Neural progenitor cell (in vitro differentiated cells): ENCODE data around the gene CNN1. TPM values are rescaled to one million over a fixed set of nuclear protein-coding genes. Genes with fewer than 3 reads are reported as not detected.

Experiments used
- DNase-seq: peaks from one replicate; pipeline ENCODE4 v3.0.0-alpha.2; 2016; ENCODE audit warnings: low spot score
- H2AFZ ChIP-seq: fragments of 200-600 bp; sonication (generic); replicated peaks from 2 replicates; pipeline ENCODE4 v1.6.1; 2016; ENCODE audit warnings: antibody characterized with exemption
- H3F3A ChIP-seq: fragments of 200-600 bp; sonication (generic); 2 replicates; pipeline ENCODE4 v1.6.1; 2016; ENCODE audit warnings: antibody characterized with exemption, low read depth
- H3K27ac ChIP-seq: fragments of 200-600 bp; sonication (generic); 2 replicates; pipeline ENCODE4 v1.5.1; 2016; ENCODE audit warnings: mild to moderate bottlenecking
- H3K27me3 ChIP-seq: fragments of 200-600 bp; sonication (generic); 2 replicates; pipeline ENCODE4 v1.6.1; 2016; ENCODE audit warnings: mild to moderate bottlenecking, moderate library complexity
- H3K36me3 ChIP-seq: fragments of 200-600 bp; sonication (generic); 2 replicates; pipeline ENCODE4 v1.5.1; 2016
- H3K4me1 ChIP-seq: fragments of 200-600 bp; sonication (generic); 2 replicates; pipeline ENCODE4 v1.6.1; 2016; ENCODE audit warnings: mixed run types
- H3K4me2 ChIP-seq: fragments of 200-600 bp; sonication (generic); 2 replicates; pipeline ENCODE4 v1.6.1; 2016
- H3K4me3 ChIP-seq: fragments of 200-600 bp; sonication (generic); 2 replicates; pipeline ENCODE4 v1.5.1; 2016
- H3K79me2 ChIP-seq: fragments of 200-600 bp; sonication (generic); 2 replicates; pipeline ENCODE4 v1.6.1; 2016; ENCODE audit warnings: low read depth
- H3K9ac ChIP-seq: fragments of 200-600 bp; sonication (generic); 2 replicates; pipeline ENCODE4 v1.6.1; 2016
- H3K9me3 ChIP-seq: fragments of 200-600 bp; sonication (generic); 2 replicates; pipeline ENCODE4 v1.5.1; 2016; ENCODE audit warnings: low read depth
- H4K20me1 ChIP-seq: fragments of 200-600 bp; sonication (generic); 2 replicates; pipeline ENCODE4 v1.6.1; 2016; ENCODE audit warnings: low read depth
- H3K27ac Mint-ChIP-seq: 3 replicates; pipeline ENCODE4 v1.8.0; 2021; ENCODE audit warnings: mixed read lengths
- H3K27me3 Mint-ChIP-seq: 2 replicates; pipeline ENCODE4 v1.8.0; 2022; ENCODE audit warnings: low read depth, mild to moderate bottlenecking, inconsistent platforms, moderate library complexity, mixed read lengths; ENCODE audit not compliant: insufficient read depth
- H3K36me3 Mint-ChIP-seq: 3 replicates; pipeline ENCODE4 v1.8.0; 2021; ENCODE audit warnings: mixed read lengths
- H3K4me1 Mint-ChIP-seq: 3 replicates; pipeline ENCODE4 v1.8.0; 2021; ENCODE audit warnings: mixed read lengths
- H3K4me3 Mint-ChIP-seq: 3 replicates; pipeline ENCODE4 v1.8.0; 2021; ENCODE audit warnings: mild to moderate bottlenecking, moderate library complexity, mixed read lengths
- H3K9me3 Mint-ChIP-seq: 3 replicates; pipeline ENCODE4 v1.8.0; 2020; ENCODE audit warnings: mixed read lengths
- EZH2 ChIP-seq: fragments of 200-600 bp; sonication (generic); IDR thresholded peaks from 2 replicates; pipeline ENCODE4 v1.6.1; 2017; ENCODE audit warnings: antibody characterized with exemption, mild to moderate bottlenecking, moderate library complexity
- EZH2phosphoT487 ChIP-seq: fragments of 200-600 bp; sonication (generic); IDR thresholded peaks from 2 replicates; pipeline ENCODE4 v1.6.1; 2017; ENCODE audit warnings: antibody characterized with exemption
- total RNA-seq: library from RNA; depleted of rRNA; stranded (reverse); fragments of >200 nt; gene quantifications from 2 replicates; pipeline ENCODE4 v1.2.3, GENCODE V29; 2015; ENCODE audit warnings: low replicate concordance
- TF ChIP-seq, protein P1 (sequence below): fragments of 200-600 bp; sonication (generic); IDR thresholded peaks from 2 replicates; pipeline ENCODE4 v1.5.1; 2017; ENCODE audit warnings: antibody characterized with exemption, mild to moderate bottlenecking

CNN1 gene
- total RNA-seq, 1 donor from 2014 or later: 7.0 TPM

DNA sequence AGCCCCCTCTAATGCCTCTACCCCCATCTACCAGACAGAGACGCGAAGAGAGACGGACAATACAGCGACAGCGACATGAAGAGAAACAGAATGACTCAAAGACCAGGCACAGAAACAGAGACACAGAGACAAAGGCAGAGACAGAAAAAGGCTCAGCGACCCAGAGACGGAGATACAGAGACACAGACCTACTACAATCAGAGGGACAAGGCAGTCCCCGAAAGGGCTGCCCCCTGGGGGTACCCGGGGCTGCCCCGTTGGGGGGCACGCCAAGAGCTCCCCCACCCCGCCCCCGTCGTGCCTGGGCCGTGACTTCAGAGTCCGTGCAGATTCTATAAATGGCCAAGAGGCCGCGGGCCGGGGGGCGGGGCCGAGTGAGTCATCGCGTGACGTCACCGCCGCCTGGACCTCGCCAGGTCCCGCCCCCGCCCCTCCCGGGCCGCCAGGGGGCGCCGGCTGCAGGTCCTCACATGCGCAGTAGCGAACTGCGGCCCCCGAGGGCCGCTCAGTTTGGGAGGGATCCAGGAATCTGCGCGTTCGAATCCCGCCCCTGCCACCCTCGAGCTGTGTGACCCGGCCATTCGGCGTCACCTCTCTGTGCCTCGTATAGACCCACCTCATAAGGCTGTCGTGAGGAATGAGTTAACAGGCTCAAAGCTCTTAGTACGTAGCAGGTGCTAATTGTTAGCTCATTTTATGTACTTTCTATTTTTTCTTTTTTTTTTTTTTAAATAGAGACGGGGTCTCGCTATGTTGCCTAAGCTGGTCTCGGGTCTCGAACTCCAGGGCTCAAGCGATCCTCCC, 2.7 kb upstream of the CNN1 start:
- Mint-ChIP-seq H3K36me3 (no peaks in the 10 kb centered on the region), H3K9me3 (no peaks in the 10 kb centered on the region), H3K27me3 (peaks cover 19% of the 10 kb centered on the region), H3K27ac (peak overlapping the region; percentile 88), H3K4me1 (peaks cover 17% of the 10 kb centered on the region), H3K4me3 (peak overlapping the region; percentile 82)
- H4K20me1 ChIP-seq: no peaks in the 10 kb centered on the region
- H3K9ac ChIP-seq: no peak overlapping the region
- peaks cover 19% of the 10 kb centered on the region for H3F3A ChIP-seq
- H3K9me3 ChIP-seq: no peaks in the 10 kb centered on the region
- H3K4me1 ChIP-seq: peaks cover 19% of the 10 kb centered on the region
- H2AFZ ChIP-seq: peak overlapping the region; percentile 53
- peaks cover 12% of the 10 kb centered on the region for H3K27me3 ChIP-seq
- H3K27ac ChIP-seq: no peak overlapping the region
- TF ChIP-seq EZH2phosphoT487 (no peak), EZH2 (no peak)
- TF ChIP-seq, protein P1, sequence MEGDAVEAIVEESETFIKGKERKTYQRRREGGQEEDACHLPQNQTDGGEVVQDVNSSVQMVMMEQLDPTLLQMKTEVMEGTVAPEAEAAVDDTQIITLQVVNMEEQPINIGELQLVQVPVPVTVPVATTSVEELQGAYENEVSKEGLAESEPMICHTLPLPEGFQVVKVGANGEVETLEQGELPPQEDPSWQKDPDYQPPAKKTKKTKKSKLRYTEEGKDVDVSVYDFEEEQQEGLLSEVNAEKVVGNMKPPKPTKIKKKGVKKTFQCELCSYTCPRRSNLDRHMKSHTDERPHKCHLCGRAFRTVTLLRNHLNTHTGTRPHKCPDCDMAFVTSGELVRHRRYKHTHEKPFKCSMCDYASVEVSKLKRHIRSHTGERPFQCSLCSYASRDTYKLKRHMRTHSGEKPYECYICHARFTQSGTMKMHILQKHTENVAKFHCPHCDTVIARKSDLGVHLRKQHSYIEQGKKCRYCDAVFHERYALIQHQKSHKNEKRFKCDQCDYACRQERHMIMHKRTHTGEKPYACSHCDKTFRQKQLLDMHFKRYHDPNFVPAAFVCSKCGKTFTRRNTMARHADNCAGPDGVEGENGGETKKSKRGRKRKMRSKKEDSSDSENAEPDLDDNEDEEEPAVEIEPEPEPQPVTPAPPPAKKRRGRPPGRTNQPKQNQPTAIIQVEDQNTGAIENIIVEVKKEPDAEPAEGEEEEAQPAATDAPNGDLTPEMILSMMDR: peak; percentile 94
- H3K36me3 ChIP-seq: no peaks in the 10 kb centered on the region
- H3K79me2 ChIP-seq: no peaks in the 10 kb centered on the region
- H3K4me2 ChIP-seq: peak overlapping the region; percentile 71
- peak overlapping the region; percentile 46 for H3K4me3 ChIP-seq
- DNase-seq: peak; percentile 97

DNA sequence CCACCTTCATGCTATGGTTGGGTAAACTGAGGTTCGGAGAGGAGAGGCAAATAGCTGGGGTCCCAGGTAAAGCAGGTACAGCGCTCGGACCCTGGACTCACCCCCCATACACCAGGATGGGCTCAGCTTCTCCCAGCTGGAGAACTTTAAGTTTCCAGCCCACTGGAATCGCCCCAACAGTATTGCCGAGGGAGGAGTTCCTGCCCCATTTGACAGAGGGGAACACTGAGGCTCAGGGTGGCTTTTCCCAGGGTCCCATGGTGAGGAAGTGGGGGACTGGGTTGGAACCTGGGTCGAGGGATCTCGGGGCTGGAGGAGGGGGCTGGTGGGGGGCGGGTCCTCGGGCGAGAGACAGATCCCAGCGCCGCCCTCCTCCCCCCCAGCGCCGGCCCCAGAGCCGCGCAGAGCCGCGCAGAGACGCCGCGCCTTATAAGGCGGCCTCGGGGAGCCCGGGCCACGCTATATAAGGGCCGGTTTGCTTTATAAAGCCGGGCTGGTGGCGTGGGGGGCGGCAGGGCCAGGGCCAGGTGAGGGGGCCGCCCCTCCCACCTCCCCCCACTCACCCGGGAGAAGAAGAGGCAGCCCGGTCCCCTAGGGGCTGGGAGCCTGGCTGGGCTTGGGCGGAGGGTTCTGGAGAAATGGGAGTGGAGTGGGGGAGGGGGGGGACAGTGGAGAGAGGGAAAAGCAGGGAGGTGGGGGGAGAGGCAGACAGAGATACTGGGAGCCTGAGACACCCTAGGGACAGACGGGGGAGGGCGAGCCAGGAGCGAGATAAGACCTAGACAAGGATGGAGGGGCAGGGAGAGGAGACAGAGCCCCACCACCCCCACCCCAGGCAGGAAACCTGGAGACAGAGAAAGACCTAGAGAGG, 1.1 kb downstream of the CNN1 start:
- Mint-ChIP-seq H3K27me3 (peaks cover 11% of the 10 kb centered on the region), H3K4me3 (peak overlapping the region; percentile 71), H3K4me1 (peaks cover 17% of the 10 kb centered on the region), H3K36me3 (no peaks in the 10 kb centered on the region), H3K9me3 (no peaks in the 10 kb centered on the region), H3K27ac (peak overlapping the region; percentile 11)
- peaks cover 3% of the 10 kb centered on the region for H3K27me3 ChIP-seq
- TF ChIP-seq, protein P1: no peak
- TF ChIP-seq EZH2phosphoT487 (no peak), EZH2 (no peak)
- H3K4me3 ChIP-seq: peak overlapping the region; percentile 51
- no peaks in the 10 kb centered on the region for H3K36me3 ChIP-seq
- H3K9ac ChIP-seq: no peak overlapping the region
- peaks cover 19% of the 10 kb centered on the region for H3F3A ChIP-seq
- no peaks in the 10 kb centered on the region for H4K20me1 ChIP-seq
- H3K4me2 ChIP-seq: peak overlapping the region; percentile 97
- DNase-seq: peak; percentile 61
- no peaks in the 10 kb centered on the region for H3K79me2 ChIP-seq
- no peaks in the 10 kb centered on the region for H3K9me3 ChIP-seq
- H3K4me1 ChIP-seq: peaks cover 19% of the 10 kb centered on the region
- H2AFZ ChIP-seq: peak overlapping the region; percentile 78
- H3K27ac ChIP-seq: no peak overlapping the region

DNA sequence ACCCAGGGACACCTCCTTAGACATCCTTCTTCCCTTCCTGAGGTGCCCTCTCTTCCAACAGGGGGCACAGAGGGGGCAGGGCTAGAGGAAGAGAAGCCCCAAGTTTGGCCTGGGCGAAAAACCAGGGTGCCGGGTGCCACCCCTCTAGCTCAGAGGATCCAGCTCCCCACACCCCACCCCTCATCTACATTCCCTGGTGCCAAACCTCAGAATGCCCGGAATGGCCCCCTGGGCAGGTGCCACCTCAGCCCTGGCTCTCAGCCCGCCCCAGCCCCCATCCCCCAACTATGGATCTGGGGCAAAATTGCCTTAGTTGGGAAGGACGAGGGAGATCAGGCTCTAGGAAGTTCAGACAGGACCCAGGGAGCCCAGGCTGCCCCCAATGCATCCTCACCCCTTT, 2.0 kb downstream of the CNN1 start:
- no peaks in the 10 kb centered on the region for H3K36me3 Mint-ChIP-seq
- Histone ChIP-seq H4K20me1 (no peaks in the 10 kb centered on the region), H3K36me3 (no peaks in the 10 kb centered on the region), H2AFZ (no peak overlapping the region), H3K27ac (no peak overlapping the region), H3K9ac (no peak overlapping the region), H3K9me3 (no peaks in the 10 kb centered on the region), H3K4me2 (peak overlapping the region; percentile 97), H3K4me3 (no peak overlapping the region), H3K27me3 (no peaks in the 10 kb centered on the region), H3K4me1 (peaks cover 19% of the 10 kb centered on the region), H3K79me2 (no peaks in the 10 kb centered on the region), H3F3A (peaks cover 19% of the 10 kb centered on the region)
- H3K4me3 Mint-ChIP-seq: no peak overlapping the region
- no peak overlapping the region for H3K27ac Mint-ChIP-seq
- no peaks in the 10 kb centered on the region for H3K9me3 Mint-ChIP-seq
- TF ChIP-seq EZH2 (no peak), EZH2phosphoT487 (no peak)
- TF ChIP-seq, protein P1: no peak
- no peak for DNase-seq
- H3K27me3 Mint-ChIP-seq: peaks cover 8% of the 10 kb centered on the region
- peaks cover 13% of the 10 kb centered on the region for H3K4me1 Mint-ChIP-seq
